Subcutaneous abdominal adipose tissue (tissue), 5 donors: ENCODE measurements around the gene VPS41.

Experiments
- H3K27ac ChIP-seq: one replicate; pipeline ENCODE4 v1.7.0; 2013; ENCODE audit warnings: low read depth, mild to moderate bottlenecking, inconsistent platforms, low read length, moderate library complexity
- H3K27me3 ChIP-seq, 5 donors: one replicate each; pipeline ENCODE4 v1.7.0; 2013; ENCODE audit warnings: low read length in 5 of 5, inconsistent platforms in 1 of 5; ENCODE audit not compliant: control insufficient read depth in 5 of 5, insufficient read depth in 4 of 5
- H3K36me3 ChIP-seq, 5 donors: one replicate each; pipeline ENCODE4 v1.7.0; 2013; ENCODE audit warnings: low read length in 5 of 5; ENCODE audit not compliant: control insufficient read depth in 5 of 5, insufficient read depth in 5 of 5
- H3K4me1 ChIP-seq, 5 donors: one replicate each; pipeline ENCODE4 v1.7.0; 2013; ENCODE audit warnings: low read length in 5 of 5, mild to moderate bottlenecking in 3 of 5, moderate library complexity in 1 of 5; ENCODE audit not compliant: control insufficient read depth in 5 of 5, insufficient read depth in 5 of 5
- H3K4me3 ChIP-seq, 5 donors: one replicate each; pipeline ENCODE4 v1.7.0; 2013; ENCODE audit warnings: low read length in 5 of 5, low read depth in 1 of 5
- H3K9ac ChIP-seq, 5 donors: one replicate each; pipeline ENCODE4 v1.7.0; 2013; ENCODE audit warnings: low read length in 5 of 5, mild to moderate bottlenecking in 4 of 5, moderate library complexity in 3 of 5
- H3K9me3 ChIP-seq, 5 donors: one replicate each; pipeline ENCODE4 v1.7.0; 2013; ENCODE audit warnings: low read length in 5 of 5; ENCODE audit not compliant: control insufficient read depth in 5 of 5
- donor health status: healthy.
- donor health status: healthy.
- donor health status: healthy.
- donor health status: healthy.
- donor health status: healthy.

Gene VPS41

DNA sequence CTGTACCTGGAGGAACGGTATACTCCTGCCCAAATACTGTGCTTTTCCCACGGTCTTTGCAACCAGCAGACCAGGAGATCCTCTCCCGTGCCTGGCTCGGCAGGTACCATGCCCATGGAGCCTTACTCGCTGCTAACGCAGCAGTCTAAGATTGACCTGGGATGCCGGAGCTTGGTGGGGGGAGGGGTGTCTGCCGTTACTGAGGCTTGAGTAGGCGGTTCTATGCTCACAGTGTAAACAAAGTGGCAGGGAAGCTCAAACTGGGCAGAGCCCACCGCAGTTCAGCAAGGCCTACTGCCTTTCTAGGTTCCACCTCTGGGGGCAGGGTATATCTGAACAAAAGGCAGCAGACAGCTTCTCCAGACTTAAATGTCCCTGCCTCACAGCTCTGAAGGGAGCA, 22.7 kb downstream of the VPS41 start:
- H3K27ac ChIP-seq, result no peak overlapping the region
- no peaks in the 10 kb centered on the region for H3K4me1 ChIP-seq
- H3K9me3 ChIP-seq, result peaks cover 0 to 4% (median 0%) of the 10 kb centered on the region in 5 donors
- H3K27me3 ChIP-seq, result no peaks in the 10 kb centered on the region
- no peak overlapping the region for H3K4me3 ChIP-seq
- no peak overlapping the region for H3K9ac ChIP-seq
- no peaks in the 10 kb centered on the region for H3K36me3 ChIP-seq

- Histone ChIP-seq H3K27me3 (no peaks in the 10 kb centered on the region), H3K36me3 (no peaks in the 10 kb centered on the region), H3K9me3 (peaks cover 0 to 4% (median 0%) of the 10 kb centered on the region in 5 donors), H3K9ac (no peak overlapping the region), H3K4me1 (no peaks in the 10 kb centered on the region), H3K27ac (no peak overlapping the region), H3K4me3 (no peak overlapping the region)
Observed at GRCh38 chr7:38883706-38884105, 25.3 kb downstream of the VPS41 start.

DNA sequence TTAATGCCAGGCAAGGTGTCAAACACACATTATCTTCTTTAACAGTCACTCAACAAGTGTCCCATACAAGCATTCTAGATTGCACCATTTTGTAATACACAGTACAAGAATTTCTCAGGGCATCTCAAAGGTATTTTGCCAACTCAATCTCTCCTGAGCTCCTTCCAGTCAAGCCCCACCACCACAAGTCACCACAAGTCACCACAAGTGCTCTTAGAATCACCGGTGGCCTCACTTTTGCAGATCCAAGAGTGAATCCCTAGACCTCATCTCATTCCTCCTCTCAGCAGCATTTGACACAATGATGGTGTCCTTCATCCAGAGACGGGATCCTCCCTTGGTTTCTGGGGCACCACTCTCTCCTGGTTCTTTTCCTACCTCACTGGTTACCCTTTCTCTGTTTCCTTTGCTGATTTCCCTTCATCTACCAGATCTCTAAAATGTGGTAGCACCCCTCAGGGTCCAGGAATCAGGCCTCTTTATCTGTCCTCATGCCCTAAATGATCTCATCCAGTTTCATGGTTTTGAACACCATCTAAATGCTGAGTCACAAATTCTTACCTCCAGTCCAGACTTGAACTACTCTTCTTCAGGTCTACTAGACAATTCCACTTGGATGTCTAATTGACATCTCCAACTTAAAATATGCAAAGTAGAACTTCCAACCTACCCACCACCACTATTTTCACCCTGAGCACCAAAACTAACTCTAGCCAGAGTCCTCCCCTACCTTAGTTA, 26.9 kb downstream of the VPS41 start:
- Histone ChIP-seq H3K27ac (no peak overlapping the region), H3K9me3 (peaks cover 0 to 4% (median 0%) of the 10 kb centered on the region in 5 donors), H3K4me3 (no peak overlapping the region), H3K27me3 (no peaks in the 10 kb centered on the region), H3K9ac (no peak overlapping the region), H3K4me1 (peaks cover 0 to 4% (median 0%) of the 10 kb centered on the region in 5 donors), H3K36me3 (no peaks in the 10 kb centered on the region)

GRCh38 chr7:38881015-38881414, 28.0 kb downstream of the VPS41 start:
- Histone ChIP-seq H3K9me3 (peaks cover 0 to under 1% (median 0%) of the 10 kb centered on the region in 5 donors), H3K4me3 (no peak overlapping the region), H3K27me3 (no peaks in the 10 kb centered on the region), H3K27ac (no peak overlapping the region), H3K9ac (no peak overlapping the region), H3K4me1 (peaks cover 0 to 6% (median 0%) of the 10 kb centered on the region in 5 donors), H3K36me3 (no peaks in the 10 kb centered on the region)

DNA sequence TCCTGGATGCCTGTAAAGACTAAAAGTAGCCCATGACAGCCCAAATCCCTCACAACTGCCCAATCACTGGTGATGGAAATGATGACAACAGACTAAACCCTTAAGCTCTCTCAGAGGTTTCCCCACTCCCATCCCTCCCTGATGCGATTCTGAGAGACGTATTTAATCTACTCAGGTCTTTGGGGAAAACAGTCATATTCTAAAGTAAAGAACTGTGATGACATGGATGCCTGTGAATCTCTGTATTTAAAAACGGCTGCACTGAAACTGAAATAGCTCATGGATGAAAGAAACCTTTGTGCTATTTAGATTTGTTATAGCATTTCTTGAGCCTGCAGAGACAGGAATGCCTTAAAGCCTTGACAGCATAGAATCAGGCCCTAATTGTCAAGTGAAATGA, 28.5 kb downstream of the VPS41 start:
- Histone ChIP-seq H3K36me3 (no peaks in the 10 kb centered on the region), H3K4me1 (peaks cover 0 to 6% (median 0%) of the 10 kb centered on the region in 5 donors), H3K4me3 (no peak overlapping the region), H3K27ac (no peak overlapping the region), H3K9ac (no peak overlapping the region), H3K27me3 (no peaks in the 10 kb centered on the region), H3K9me3 (no peaks in the 10 kb centered on the region)

- H3K9me3 ChIP-seq, result no peaks in the 10 kb centered on the region
Observed at GRCh38 chr7:38880035-38880434, 29.0 kb downstream of the VPS41 start.

DNA sequence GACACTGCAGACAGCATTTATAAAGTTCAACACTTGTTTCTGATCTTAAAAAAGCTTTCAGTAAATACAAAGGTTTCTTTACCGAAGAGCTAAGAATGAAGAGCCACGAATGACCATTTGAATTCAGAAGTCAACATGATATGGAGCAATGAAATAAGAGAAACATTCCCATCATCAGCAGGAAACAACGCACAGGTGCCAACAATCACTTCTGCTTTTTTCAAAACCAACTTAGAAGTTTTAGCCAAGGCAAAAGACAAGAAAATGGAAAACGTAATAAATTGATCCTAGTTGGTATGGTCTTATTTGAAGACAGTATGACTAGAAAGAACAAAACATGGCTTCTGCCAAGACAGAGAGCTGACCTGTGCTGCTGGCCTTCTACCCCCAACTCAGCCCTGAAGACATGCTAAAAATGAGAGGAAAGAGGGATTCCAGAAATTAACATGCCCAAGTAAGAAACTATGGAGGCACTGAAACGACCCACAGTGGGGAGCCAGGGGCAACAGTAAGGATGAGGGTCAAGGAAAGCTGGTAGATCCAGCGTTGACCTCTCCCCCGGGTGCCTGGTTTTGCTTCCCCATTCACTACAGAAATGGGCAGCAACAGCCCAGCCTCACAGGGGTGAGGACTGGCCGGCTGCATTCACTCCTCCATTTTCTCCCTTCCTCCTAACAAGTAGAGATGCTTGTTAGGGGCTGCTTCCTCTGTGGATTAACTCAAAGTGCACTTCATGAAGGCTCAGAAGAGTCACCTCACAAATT, 30.1 kb downstream of the VPS41 start:
- Histone ChIP-seq H3K27ac (no peak overlapping the region), H3K36me3 (no peaks in the 10 kb centered on the region), H3K4me1 (peaks cover 0 to 6% (median 0%) of the 10 kb centered on the region in 5 donors), H3K9ac (no peak overlapping the region), H3K9me3 (no peaks in the 10 kb centered on the region), H3K27me3 (no peaks in the 10 kb centered on the region), H3K4me3 (no peak overlapping the region)

More at GRCh38 chr7:38880035-38880434, 29.0 kb downstream of the VPS41 start:
- Histone ChIP-seq H3K27me3 (no peaks in the 10 kb centered on the region), H3K36me3 (no peaks in the 10 kb centered on the region), H3K27ac (no peak overlapping the region), H3K4me1 (peaks cover 0 to 6% (median 0%) of the 10 kb centered on the region in 5 donors), H3K9ac (no peak overlapping the region), H3K4me3 (no peak overlapping the region)

DNA sequence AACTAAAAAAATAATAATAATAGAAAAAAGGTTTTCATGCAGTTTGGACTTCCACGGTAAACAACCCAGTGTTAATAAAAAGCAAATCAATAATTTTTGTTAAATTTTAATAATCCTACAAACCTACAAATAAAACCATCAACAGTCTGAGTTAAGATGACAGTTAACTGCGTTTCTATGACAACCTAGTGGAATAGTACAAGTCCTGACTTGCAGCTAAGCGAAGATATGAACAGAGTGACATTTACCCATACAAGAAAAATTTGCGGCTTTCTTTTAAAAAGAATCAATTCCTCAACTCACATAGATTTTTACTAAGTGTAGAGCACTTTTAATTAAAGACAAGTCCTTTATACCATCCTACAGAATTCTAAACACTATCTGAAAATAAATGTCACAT, 35.6 kb downstream of the VPS41 start:
- H3K9ac ChIP-seq, result no peak overlapping the region
- peaks cover 4 to 8% (median 5%) of the 10 kb centered on the region in 5 donors for H3K36me3 ChIP-seq
- H3K27ac ChIP-seq, result no peak overlapping the region
- peaks cover 0 to 6% (median 0%) of the 10 kb centered on the region in 5 donors for H3K4me1 ChIP-seq
- no peaks in the 10 kb centered on the region for H3K27me3 ChIP-seq
- H3K9me3 ChIP-seq, result no peaks in the 10 kb centered on the region
- no peak overlapping the region for H3K4me3 ChIP-seq

DNA sequence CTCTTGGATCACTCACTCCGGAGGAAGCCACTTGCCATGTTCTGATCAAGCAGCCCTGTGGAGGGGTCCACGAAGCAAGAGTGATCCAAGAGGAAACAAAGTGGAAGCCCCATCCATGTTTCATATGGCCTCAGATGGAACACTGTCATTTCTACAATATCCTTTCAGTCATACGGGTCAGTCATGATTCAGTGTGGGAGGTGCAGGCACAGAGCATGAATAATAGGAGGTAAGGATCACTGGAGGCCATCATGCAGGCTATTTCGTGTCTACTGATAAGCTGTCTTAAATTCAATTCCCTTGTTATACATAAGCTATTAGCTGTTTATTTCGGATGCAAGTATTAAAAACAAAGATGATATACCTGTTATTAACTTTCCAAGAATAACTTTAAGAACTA, 36.8 kb downstream of the VPS41 start:
- H3K4me1 ChIP-seq, result peaks cover 0 to 3% (median 0%) of the 10 kb centered on the region in 5 donors
- no peak overlapping the region for H3K27ac ChIP-seq
- no peak overlapping the region for H3K9ac ChIP-seq
- H3K9me3 ChIP-seq, result no peaks in the 10 kb centered on the region
- peaks cover 12 to 18% (median 15%) of the 10 kb centered on the region in 5 donors for H3K36me3 ChIP-seq
- H3K4me3 ChIP-seq, result no peak overlapping the region
- H3K27me3 ChIP-seq, result no peaks in the 10 kb centered on the region

- H3K9ac ChIP-seq, result no peak overlapping the region
- H3K27me3 ChIP-seq, result no peaks in the 10 kb centered on the region
- H3K9me3 ChIP-seq, result no peaks in the 10 kb centered on the region
- no peak overlapping the region for H3K27ac ChIP-seq
- H3K4me1 ChIP-seq, result no peaks in the 10 kb centered on the region
- peaks cover 12 to 27% (median 15%) of the 10 kb centered on the region in 5 donors for H3K36me3 ChIP-seq
- no peak overlapping the region for H3K4me3 ChIP-seq
Observed at GRCh38 chr7:38870147-38870546, 38.8 kb downstream of the VPS41 start.
